K562 (cell line): ENCODE measurements around the gene GEMIN7.

Experiments
- BCL6 ChIP-seq: fragments of 250-450 bp; sonication (Bioruptor Pico); IDR thresholded peaks from 2 replicates; pipeline ENCODE4 v1.4.0; 2020
- CBFB ChIP-seq: sonication (generic); formaldehyde crosslinking; IDR thresholded peaks from 2 replicates; pipeline ENCODE4 v1.4.0; 2020; ENCODE audit warnings: mild to moderate bottlenecking, missing genetic modification reagents
- ERF ChIP-seq: fragments of 450-650 bp; formaldehyde crosslinking; IDR thresholded peaks from 2 replicates; pipeline ENCODE4 v1.4.0; 2020; ENCODE audit warnings: mild to moderate bottlenecking, mixed read lengths
- HNRNPUL1 ChIP-seq: fragments of 200-400 bp; formaldehyde crosslinking; IDR thresholded peaks from 2 replicates; pipeline ENCODE4 v1.6.1; 2017; ENCODE audit warnings: low read length
- RFX5 ChIP-seq: IDR thresholded peaks from 2 replicates; pipeline ENCODE4 v1.6.1; 2011; ENCODE audit warnings: low read depth, mild to moderate bottlenecking, improper control_type of control experiment, low read length
- TF ChIP-seq, protein P1 (sequence below): fragments of 250-450 bp; sonication (Bioruptor Pico); IDR thresholded peaks from 2 replicates; pipeline ENCODE4 v1.8.0; 2021; ENCODE audit warnings: moderate library complexity, mild to moderate bottlenecking, inconsistent platforms
- TF ChIP-seq, protein P2 (sequence below): sonication (generic); formaldehyde crosslinking; IDR thresholded peaks from 2 replicates; pipeline ENCODE4 v1.8.1; 2023; ENCODE audit warnings: mild to moderate bottlenecking, missing genetic modification reagents
- TF ChIP-seq, protein P3 (sequence below), 3 experiments: IDR thresholded peaks in 2 of 3; conservative IDR thresholded peaks in 1 of 3; 2 replicates each; pipeline ENCODE4 v1.5.1; 2011 to 2012; ENCODE audit warnings: low read length in 3 of 3, mild to moderate bottlenecking in 3 of 3, control low read depth in 2 of 3, improper control_type of control experiment in 1 of 3, inconsistent platforms in 1 of 3, low read depth in 1 of 3, mixed read lengths in 1 of 3, moderate library complexity in 1 of 3; ENCODE audit not compliant: insufficient read depth in 2 of 3

DNA sequence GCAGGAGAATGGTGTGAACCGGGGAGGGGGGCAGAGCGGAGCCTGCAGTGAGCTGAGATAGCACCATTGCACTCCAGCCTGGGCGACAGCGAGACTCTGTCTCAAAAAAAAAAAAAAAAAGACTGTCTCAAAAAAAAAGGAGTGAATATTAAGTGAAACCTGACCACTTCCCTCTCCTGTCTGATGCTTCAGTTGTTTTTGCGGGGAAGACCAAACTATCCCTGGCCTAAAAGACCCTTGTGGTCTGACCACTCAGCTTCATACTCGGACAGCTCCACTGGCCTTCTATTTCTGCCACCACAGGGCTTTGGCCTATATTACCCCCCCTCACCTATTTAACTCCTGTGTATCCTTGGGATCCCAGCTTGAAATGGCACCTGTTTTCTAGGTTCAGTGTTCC lies 37.9 kb upstream of the GEMIN7 start:
- no peak for TF ChIP-seq HNRNPUL1
- TF ChIP-seq, protein P1, sequence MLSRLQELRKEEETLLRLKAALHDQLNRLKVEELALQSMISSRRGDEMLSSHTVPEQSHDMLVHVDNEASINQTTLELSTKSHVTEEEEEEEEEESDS (CRISPR knock-in tag), result no peak
- TF ChIP-seq, protein P2, sequence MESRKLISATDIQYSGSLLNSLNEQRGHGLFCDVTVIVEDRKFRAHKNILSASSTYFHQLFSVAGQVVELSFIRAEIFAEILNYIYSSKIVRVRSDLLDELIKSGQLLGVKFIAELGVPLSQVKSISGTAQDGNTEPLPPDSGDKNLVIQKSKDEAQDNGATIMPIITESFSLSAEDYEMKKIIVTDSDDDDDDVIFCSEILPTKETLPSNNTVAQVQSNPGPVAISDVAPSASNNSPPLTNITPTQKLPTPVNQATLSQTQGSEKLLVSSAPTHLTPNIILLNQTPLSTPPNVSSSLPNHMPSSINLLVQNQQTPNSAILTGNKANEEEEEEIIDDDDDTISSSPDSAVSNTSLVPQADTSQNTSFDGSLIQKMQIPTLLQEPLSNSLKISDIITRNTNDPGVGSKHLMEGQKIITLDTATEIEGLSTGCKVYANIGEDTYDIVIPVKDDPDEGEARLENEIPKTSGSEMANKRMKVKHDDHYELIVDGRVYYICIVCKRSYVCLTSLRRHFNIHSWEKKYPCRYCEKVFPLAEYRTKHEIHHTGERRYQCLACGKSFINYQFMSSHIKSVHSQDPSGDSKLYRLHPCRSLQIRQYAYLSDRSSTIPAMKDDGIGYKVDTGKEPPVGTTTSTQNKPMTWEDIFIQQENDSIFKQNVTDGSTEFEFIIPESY (CRISPR knock-in tag), result no peak
- TF ChIP-seq, protein P3, sequence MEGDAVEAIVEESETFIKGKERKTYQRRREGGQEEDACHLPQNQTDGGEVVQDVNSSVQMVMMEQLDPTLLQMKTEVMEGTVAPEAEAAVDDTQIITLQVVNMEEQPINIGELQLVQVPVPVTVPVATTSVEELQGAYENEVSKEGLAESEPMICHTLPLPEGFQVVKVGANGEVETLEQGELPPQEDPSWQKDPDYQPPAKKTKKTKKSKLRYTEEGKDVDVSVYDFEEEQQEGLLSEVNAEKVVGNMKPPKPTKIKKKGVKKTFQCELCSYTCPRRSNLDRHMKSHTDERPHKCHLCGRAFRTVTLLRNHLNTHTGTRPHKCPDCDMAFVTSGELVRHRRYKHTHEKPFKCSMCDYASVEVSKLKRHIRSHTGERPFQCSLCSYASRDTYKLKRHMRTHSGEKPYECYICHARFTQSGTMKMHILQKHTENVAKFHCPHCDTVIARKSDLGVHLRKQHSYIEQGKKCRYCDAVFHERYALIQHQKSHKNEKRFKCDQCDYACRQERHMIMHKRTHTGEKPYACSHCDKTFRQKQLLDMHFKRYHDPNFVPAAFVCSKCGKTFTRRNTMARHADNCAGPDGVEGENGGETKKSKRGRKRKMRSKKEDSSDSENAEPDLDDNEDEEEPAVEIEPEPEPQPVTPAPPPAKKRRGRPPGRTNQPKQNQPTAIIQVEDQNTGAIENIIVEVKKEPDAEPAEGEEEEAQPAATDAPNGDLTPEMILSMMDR (IDR thresholded peaks at IDR 0.05 in 2 of 3, conservative IDR thresholded peaks at IDR 0.05 in 1 of 3; ENCODE audit: insufficient read depth in 2 of 3, low read depth in 1 of 3, low read length in 3 of 3), result no peak
- no peak for TF ChIP-seq CBFB (CRISPR knock-in tag)
- no peak for TF ChIP-seq ERF (CRISPR knock-in tag)
- TF ChIP-seq RFX5, result no peak
- TF ChIP-seq BCL6 (CRISPR knock-in tag), result no peak
